Calu3 (cell line): Measurements from ENCODE around the gene DIS3L2. TPM values are rescaled to one million over a fixed set of nuclear protein-coding genes. Genes with fewer than 3 reads are reported as not detected.

Source experiments
- BruUV-seq: library from RNA; stranded (reverse); fragments of 400-500 nt; replicated peaks from 2 replicates; lab custom pipeline; 2021; lab: Mats Ljungman, UMichigan
- CTCF ChIA-PET: fragments of 300-600 bp; sonication (Branson Sonifier 250); formaldehyde crosslinking; loops from one replicate; lab custom pipeline; 2022; ENCODE audit warnings: antibody characterized with exemption; lab: Charles Lee
- DNase-seq: peaks from one replicate; pipeline ENCODE4 v3.0.0; 2022
- H3K27ac Mint-ChIP-seq: one replicate; pipeline ENCODE4 v1.8.0; 2022; ENCODE audit warnings: mixed read lengths; ENCODE audit not compliant: unreplicated experiment
- H3K27me3 Mint-ChIP-seq: one replicate; pipeline ENCODE4 v1.8.0; 2022; ENCODE audit warnings: mixed read lengths; ENCODE audit not compliant: unreplicated experiment
- H3K36me3 Mint-ChIP-seq: one replicate; pipeline ENCODE4 v1.8.0; 2022; ENCODE audit warnings: mild to moderate bottlenecking, moderate library complexity, mixed read lengths; ENCODE audit not compliant: insufficient read depth, unreplicated experiment
- H3K4me1 Mint-ChIP-seq: one replicate; pipeline ENCODE4 v1.8.0; 2022; ENCODE audit warnings: mild to moderate bottlenecking, low read depth, mixed read lengths; ENCODE audit not compliant: unreplicated experiment
- H3K4me3 Mint-ChIP-seq: one replicate; pipeline ENCODE4 v1.8.0; 2022; ENCODE audit warnings: mild to moderate bottlenecking, low read depth, moderate library complexity, mixed read lengths; ENCODE audit not compliant: unreplicated experiment
- H3K9me3 Mint-ChIP-seq: one replicate; pipeline ENCODE4 v1.8.0; 2022; ENCODE audit warnings: low read depth, mixed read lengths; ENCODE audit not compliant: unreplicated experiment
- intact Hi-C: fragments of 100-400 bp; cut with micrococcal nuclease; formaldehyde crosslinking; loops from one replicate; pipeline ENCODE4 v1.10.0; 2022; ENCODE audit not compliant: unreplicated experiment
- total RNA-seq: library from RNA; stranded (reverse); gene quantifications from 2 replicates; pipeline ENCODE4 v1.2.3, GENCODE V29; 2022
- TF ChIP-seq, protein P1 (sequence below): fragments of 200-600 bp; IDR thresholded peaks from one replicate; pipeline ENCODE4 v1.8.0; 2022; ENCODE audit warnings: antibody characterized with exemption; ENCODE audit not compliant: unreplicated experiment

The DIS3L2 gene
- total RNA-seq, 1 experiment from 2014 or later, result 46.0 TPM

- no peak overlapping the region for H3K27ac Mint-ChIP-seq
- no peaks in the 10 kb centered on the region for H3K27me3 Mint-ChIP-seq
- no peak overlapping the region for H3K4me3 Mint-ChIP-seq
- no peaks in the 10 kb centered on the region for H3K4me1 Mint-ChIP-seq
- no TSS peak for BruUV-seq
- intact Hi-C loops, result no loop called here
- no peak for DNase-seq
- CTCF ChIA-PET, result no interaction called here
- TF ChIP-seq, protein P1, sequence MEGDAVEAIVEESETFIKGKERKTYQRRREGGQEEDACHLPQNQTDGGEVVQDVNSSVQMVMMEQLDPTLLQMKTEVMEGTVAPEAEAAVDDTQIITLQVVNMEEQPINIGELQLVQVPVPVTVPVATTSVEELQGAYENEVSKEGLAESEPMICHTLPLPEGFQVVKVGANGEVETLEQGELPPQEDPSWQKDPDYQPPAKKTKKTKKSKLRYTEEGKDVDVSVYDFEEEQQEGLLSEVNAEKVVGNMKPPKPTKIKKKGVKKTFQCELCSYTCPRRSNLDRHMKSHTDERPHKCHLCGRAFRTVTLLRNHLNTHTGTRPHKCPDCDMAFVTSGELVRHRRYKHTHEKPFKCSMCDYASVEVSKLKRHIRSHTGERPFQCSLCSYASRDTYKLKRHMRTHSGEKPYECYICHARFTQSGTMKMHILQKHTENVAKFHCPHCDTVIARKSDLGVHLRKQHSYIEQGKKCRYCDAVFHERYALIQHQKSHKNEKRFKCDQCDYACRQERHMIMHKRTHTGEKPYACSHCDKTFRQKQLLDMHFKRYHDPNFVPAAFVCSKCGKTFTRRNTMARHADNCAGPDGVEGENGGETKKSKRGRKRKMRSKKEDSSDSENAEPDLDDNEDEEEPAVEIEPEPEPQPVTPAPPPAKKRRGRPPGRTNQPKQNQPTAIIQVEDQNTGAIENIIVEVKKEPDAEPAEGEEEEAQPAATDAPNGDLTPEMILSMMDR, result no peak
- H3K36me3 Mint-ChIP-seq, result no peaks in the 10 kb centered on the region
- no peaks in the 10 kb centered on the region for H3K9me3 Mint-ChIP-seq
Measured at GRCh38 chr2:232291343-232291742, 329.8 kb downstream of the DIS3L2 start.

DNA sequence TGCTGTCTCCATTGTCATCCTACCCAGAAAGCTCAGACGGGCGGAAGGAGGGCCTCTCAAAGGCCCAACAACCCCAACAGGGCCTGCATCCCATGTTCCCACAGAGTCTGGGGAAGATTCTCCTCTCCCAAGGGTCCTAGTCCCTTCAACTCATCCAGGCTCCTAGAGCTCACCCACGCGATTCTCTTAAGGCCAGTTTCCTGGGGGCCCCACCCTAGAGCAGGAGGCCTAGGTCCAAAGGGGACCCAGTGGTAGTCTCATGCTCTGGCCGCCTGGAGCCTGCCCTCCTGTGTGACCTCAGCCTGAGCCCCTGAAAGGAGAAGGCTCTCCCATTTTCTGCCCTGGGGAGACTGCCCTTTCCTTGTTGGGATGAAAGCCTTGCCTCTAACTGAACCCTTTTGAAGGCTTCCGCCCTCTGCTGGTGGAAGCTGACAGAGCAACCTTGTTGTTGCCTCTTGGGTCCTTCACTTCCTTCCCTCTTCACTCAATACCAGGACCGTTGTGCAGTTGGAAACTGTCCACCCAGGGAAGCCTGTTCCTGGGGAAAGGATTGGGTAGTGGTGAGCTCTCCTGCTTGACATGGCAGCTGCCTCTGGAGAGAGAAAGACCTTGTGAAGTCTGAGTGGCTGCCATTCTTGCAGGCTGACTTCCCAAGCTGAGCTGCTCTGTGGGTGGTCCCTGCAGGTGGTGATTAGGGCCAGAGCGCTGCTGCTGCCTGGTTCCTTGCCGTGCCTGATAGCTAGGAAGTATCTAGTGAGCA lies 331.1 kb downstream of the DIS3L2 start:
- Mint-ChIP-seq H3K27ac (no peak overlapping the region), H3K4me3 (no peak overlapping the region), H3K9me3 (no peaks in the 10 kb centered on the region), H3K36me3 (no peaks in the 10 kb centered on the region), H3K4me1 (no peaks in the 10 kb centered on the region), H3K27me3 (no peaks in the 10 kb centered on the region)
- CTCF ChIA-PET, result interaction anchor here (0.5 to 1.6 kb wide), 2 partner anchors 9 to 95 kb away, joined by 3 to 5 read pairs; no protein-coding TSS in a partner anchor
- no TSS peak for BruUV-seq
- intact Hi-C loops, result no loop called here
- DNase-seq, result peak; percentile 63
- TF ChIP-seq, protein P1, result peak; percentile 66

GRCh38 chr2:232293191-232293590 lies 331.7 kb downstream of the DIS3L2 start:
- Mint-ChIP-seq H3K9me3 (no peaks in the 10 kb centered on the region), H3K27ac (no peak overlapping the region), H3K36me3 (no peaks in the 10 kb centered on the region), H3K4me3 (no peak overlapping the region), H3K27me3 (no peaks in the 10 kb centered on the region), H3K4me1 (no peaks in the 10 kb centered on the region)
- intact Hi-C loops, result no loop called here
- no TSS peak for BruUV-seq
- CTCF ChIA-PET, result interaction anchor here (1.6 kb wide), 1 partner anchor 8 kb away, joined by 3 read pairs; no protein-coding TSS in a partner anchor
- no peak for DNase-seq
- TF ChIP-seq, protein P1, result no peak

GRCh38 chr2:232295971-232296370 lies 334.5 kb downstream of the DIS3L2 start:
- TF ChIP-seq, protein P1, result no peak
- CTCF ChIA-PET, result no interaction called here
- Mint-ChIP-seq H3K36me3 (peaks cover 3% of the 10 kb centered on the region), H3K9me3 (no peaks in the 10 kb centered on the region), H3K4me1 (peaks cover 5% of the 10 kb centered on the region), H3K4me3 (no peak overlapping the region), H3K27me3 (no peaks in the 10 kb centered on the region), H3K27ac (no peak overlapping the region)
- DNase-seq, result no peak
- intact Hi-C loops, result no loop called here
- no TSS peak for BruUV-seq
